ENCODE results near the gene NEDD8.

DNA sequence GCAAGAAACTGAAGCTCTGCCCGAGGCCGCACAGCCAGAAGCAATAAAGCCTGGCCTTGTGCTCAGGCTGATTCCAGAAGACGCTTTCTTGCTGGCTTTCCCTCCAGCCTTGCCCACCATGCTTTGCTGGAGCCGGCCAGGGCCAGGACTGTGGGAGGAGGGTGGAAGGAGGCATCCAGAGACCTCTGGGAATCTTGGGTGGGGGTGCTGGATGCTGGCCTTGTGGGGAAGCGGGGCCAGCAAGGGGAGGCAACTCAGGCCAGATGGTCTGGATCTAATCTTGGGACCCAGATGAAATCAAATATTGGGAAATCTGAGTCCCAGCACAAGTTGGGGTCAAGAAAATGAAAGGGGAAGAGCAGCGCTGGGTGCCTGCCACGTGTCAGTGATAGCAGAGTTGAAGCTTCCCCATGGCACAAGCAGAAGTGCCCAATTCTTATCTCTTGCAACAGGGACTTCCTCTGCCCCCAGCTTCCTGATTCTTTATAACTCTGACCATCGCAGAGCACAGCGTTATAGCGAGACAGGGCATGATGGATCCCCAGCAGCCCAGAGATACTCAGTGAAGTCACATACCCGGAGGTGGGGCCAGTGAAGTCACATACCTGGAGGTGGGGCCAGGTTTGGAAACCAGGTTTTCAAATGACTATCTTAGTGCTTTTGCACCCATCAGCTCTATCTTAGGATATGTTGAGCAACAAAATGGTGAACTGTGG lies 45.6 kb upstream of the NEDD8 start:
- TF ChIP-seq, protein P1, sequence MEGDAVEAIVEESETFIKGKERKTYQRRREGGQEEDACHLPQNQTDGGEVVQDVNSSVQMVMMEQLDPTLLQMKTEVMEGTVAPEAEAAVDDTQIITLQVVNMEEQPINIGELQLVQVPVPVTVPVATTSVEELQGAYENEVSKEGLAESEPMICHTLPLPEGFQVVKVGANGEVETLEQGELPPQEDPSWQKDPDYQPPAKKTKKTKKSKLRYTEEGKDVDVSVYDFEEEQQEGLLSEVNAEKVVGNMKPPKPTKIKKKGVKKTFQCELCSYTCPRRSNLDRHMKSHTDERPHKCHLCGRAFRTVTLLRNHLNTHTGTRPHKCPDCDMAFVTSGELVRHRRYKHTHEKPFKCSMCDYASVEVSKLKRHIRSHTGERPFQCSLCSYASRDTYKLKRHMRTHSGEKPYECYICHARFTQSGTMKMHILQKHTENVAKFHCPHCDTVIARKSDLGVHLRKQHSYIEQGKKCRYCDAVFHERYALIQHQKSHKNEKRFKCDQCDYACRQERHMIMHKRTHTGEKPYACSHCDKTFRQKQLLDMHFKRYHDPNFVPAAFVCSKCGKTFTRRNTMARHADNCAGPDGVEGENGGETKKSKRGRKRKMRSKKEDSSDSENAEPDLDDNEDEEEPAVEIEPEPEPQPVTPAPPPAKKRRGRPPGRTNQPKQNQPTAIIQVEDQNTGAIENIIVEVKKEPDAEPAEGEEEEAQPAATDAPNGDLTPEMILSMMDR (IDR thresholded peaks at IDR 0.05) = no peak
- no peak for TF ChIP-seq POLR2A (IDR thresholded peaks at IDR 0.05)
